Upper lobe of left lung (tissue), 6 donors: ENCODE data around the gene FSHB. TPM values are rescaled to one million over a fixed set of nuclear protein-coding genes. Genes with fewer than 3 reads are reported as not detected.

ENCODE experiments used
- ATAC-seq, 2 donors: fragments of 200-7000 bp; cut with Tn5 transposase; one replicate each; pipeline ENCODE4 v1.9.1; 2022; ENCODE audit warnings: mild to moderate bottlenecking in 2 of 2, moderate library complexity in 2 of 2; ENCODE audit not compliant: low FRiP score in 2 of 2
- DNase-seq, 2 donors: peaks; one replicate each; pipeline ENCODE4 v3.0.0-alpha.2; 2019 to 2020
- H3K27ac ChIP-seq, 4 donors: fragments of 200-600 bp; sonication (generic); one replicate each; pipeline ENCODE4 v1.5.1; 2016 to 2019
- H3K27me3 ChIP-seq, 4 donors: fragments of 200-600 bp; sonication (generic); one replicate each; pipeline ENCODE4 v1.5.1; 2017 to 2019
- H3K36me3 ChIP-seq, 4 donors: fragments of 200-600 bp; sonication (generic); one replicate each; pipeline ENCODE4 v1.5.1; 2016 to 2019
- H3K4me1 ChIP-seq, 4 donors: fragments of 200-600 bp; sonication (generic); one replicate each; pipeline ENCODE4 v1.5.1; 2018 to 2019
- H3K4me3 ChIP-seq, 4 donors: fragments of 200-600 bp; sonication (generic); one replicate each; pipeline ENCODE4 v1.5.1; 2017 to 2019; ENCODE audit warnings: mild to moderate bottlenecking in 2 of 4, moderate library complexity in 1 of 4
- H3K9me3 ChIP-seq, 4 donors: fragments of 200-600 bp; sonication (generic); one replicate each; pipeline ENCODE4 v1.5.1; 2018 to 2019
- CTCF ChIP-seq, 6 experiments: fragments of 450-650 bp in 4 of 6; fragments of 200-600 bp in 2 of 6; sonication (generic) in 2 of 6; IDR thresholded peaks; one replicate each; pipeline ENCODE4 v1.5.1; 2016 to 2019; ENCODE audit warnings: antibody characterized with exemption in 6 of 6
- EP300 ChIP-seq, 4 donors: sonication (generic); formaldehyde crosslinking; IDR thresholded peaks; one replicate each; pipeline ENCODE4 v1.5.1; 2017; ENCODE audit warnings: antibody characterized with exemption in 4 of 4, control low read depth in 2 of 4
- POLR2A ChIP-seq, 4 donors: fragments of 450-650 bp; IDR thresholded peaks; one replicate each; pipeline ENCODE4 v1.5.1; 2016 to 2017; ENCODE audit warnings: antibody characterized with exemption in 4 of 4, mild to moderate bottlenecking in 2 of 4
- POLR2AphosphoS5 ChIP-seq, 2 donors: sonication (generic); formaldehyde crosslinking; IDR thresholded peaks; one replicate each; pipeline ENCODE4 v1.5.1; 2017; ENCODE audit warnings: antibody characterized with exemption in 2 of 2
- WGBS, 2 donors: methylation state at CpG; one replicate each; pipeline ENCODE4 v1.1.5; 2017 to 2018; 5-methylcytosine and 5-hydroxymethylcytosine counted together
- total RNA-seq, 6 donors: library from RNA; depleted of rRNA in 4 of 6; stranded (reverse); fragments of >200 nt in 4 of 6; gene quantifications; one replicate each; pipeline versions ENCODE4 v1.1.0 to v1.2.1, GENCODE V29; 2016 to 2021
- donor health status: DM: no; HTN: no; CAD: no; lungs with moderate emphysema.
- donor health status: DM: no; HTN: yes; CAD: no; lungs with severe emphysema.

FSHB gene
- total RNA-seq, 6 donors from 2014 or later, result not detected

GRCh38 chr11:30203850-30204249, 27.0 kb upstream of the FSHB start:
- no peak for TF ChIP-seq CTCF (IDR thresholded peaks at IDR 0.05)
- no peak for TF ChIP-seq POLR2AphosphoS5 (IDR thresholded peaks at IDR 0.05)
- no peak for TF ChIP-seq EP300 (IDR thresholded peaks at IDR 0.05)
- no peak for TF ChIP-seq POLR2A (IDR thresholded peaks at IDR 0.05)
- 71 to 82% methylated on average over 1 of the region's 1 CpG for WGBS, 2 donors

GRCh38 chr11:30206249-30206996, 24.4 kb upstream of the FSHB start:
- Histone ChIP-seq H3K27ac (no peak overlapping the region), H3K27me3 (no peaks in the 10 kb centered on the region), H3K4me1 (no peaks in the 10 kb centered on the region), H3K9me3 (no peaks in the 10 kb centered on the region), H3K4me3 (no peak overlapping the region), H3K36me3 (no peaks in the 10 kb centered on the region)
- no peak for DNase-seq
- 81% methylated on average over 5 of the region's 5 CpGs for WGBS, 2 donors
- TF ChIP-seq POLR2AphosphoS5 (IDR thresholded peaks at IDR 0.05) (no peak), EP300 (IDR thresholded peaks at IDR 0.05) (no peak), POLR2A (IDR thresholded peaks at IDR 0.05) (no peak), CTCF (IDR thresholded peaks at IDR 0.05) (no peak)
- ATAC-seq, result no peak

More at GRCh38 chr11:30203850-30204249, 27.0 kb upstream of the FSHB start:
- DNase-seq (no peak), ATAC-seq (no peak)
- no peak overlapping the region for H3K27ac ChIP-seq
- no peaks in the 10 kb centered on the region for H3K9me3 ChIP-seq
- H3K4me3 ChIP-seq, result no peak overlapping the region
- H3K36me3 ChIP-seq, result no peaks in the 10 kb centered on the region
- H3K27me3 ChIP-seq, result no peaks in the 10 kb centered on the region
- no peaks in the 10 kb centered on the region for H3K4me1 ChIP-seq

- 54 to 71% methylated on average over 2 of the region's 2 CpGs for WGBS, 2 donors
- ATAC-seq, result no peak
- TF ChIP-seq CTCF (IDR thresholded peaks at IDR 0.05) (no peak), POLR2A (IDR thresholded peaks at IDR 0.05) (no peak), POLR2AphosphoS5 (IDR thresholded peaks at IDR 0.05) (no peak), EP300 (IDR thresholded peaks at IDR 0.05) (no peak)
- Histone ChIP-seq H3K27ac (no peak overlapping the region), H3K4me3 (no peak overlapping the region), H3K36me3 (no peaks in the 10 kb centered on the region), H3K4me1 (no peaks in the 10 kb centered on the region), H3K27me3 (no peaks in the 10 kb centered on the region), H3K9me3 (no peaks in the 10 kb centered on the region)
- DNase-seq, result no peak
These were observed 20.5 kb upstream of the FSHB start for GRCh38 chr11:30210357-30210756.

GRCh38 chr11:30216534-30216933, 14.3 kb upstream of the FSHB start:
- no peak overlapping the region for H3K27ac ChIP-seq
- DNase-seq, result no peak
- no peaks in the 10 kb centered on the region for H3K27me3 ChIP-seq
- ATAC-seq, result no peak
- 44 to 45% methylated on average over 2 of the region's 2 CpGs for WGBS, 2 donors
- no peaks in the 10 kb centered on the region for H3K9me3 ChIP-seq
- H3K4me1 ChIP-seq, result no peaks in the 10 kb centered on the region
- TF ChIP-seq POLR2AphosphoS5 (IDR thresholded peaks at IDR 0.05), result no peak
- TF ChIP-seq POLR2A (IDR thresholded peaks at IDR 0.05), result no peak
- no peak for TF ChIP-seq CTCF (IDR thresholded peaks at IDR 0.05)
- no peak for TF ChIP-seq EP300 (IDR thresholded peaks at IDR 0.05)
- no peaks in the 10 kb centered on the region for H3K36me3 ChIP-seq
- no peak overlapping the region for H3K4me3 ChIP-seq

- H3K4me1 ChIP-seq, result no peaks in the 10 kb centered on the region
- no peak for ATAC-seq
- no peaks in the 10 kb centered on the region for H3K9me3 ChIP-seq
- DNase-seq, result no peak
- H3K4me3 ChIP-seq, result no peak overlapping the region
- no peak for TF ChIP-seq CTCF (IDR thresholded peaks at IDR 0.05)
- 77 to 79% methylated on average over 4 of the region's 4 CpGs for WGBS, 2 donors
- H3K27ac ChIP-seq, result no peak overlapping the region
- H3K36me3 ChIP-seq, result no peaks in the 10 kb centered on the region
- H3K27me3 ChIP-seq, result no peaks in the 10 kb centered on the region
These were observed 12.5 kb upstream of the FSHB start for GRCh38 chr11:30218278-30218677.
